ENCODE measurements around the gene PARD3.
"Not testable (repeated sequence)": the region's sequence is repeated elsewhere in the genome, so short reads cannot be mapped to it uniquely, and the experiment has no call there.

The PARD3 gene

GRCh38 chr10:34405611-34406462, 409.3 kb downstream of the PARD3 start:
- DNase-seq: no peak

GRCh38 chr10:34403512-34403911, 411.6 kb downstream of the PARD3 start:
- DNase-seq: no peak

DNA sequence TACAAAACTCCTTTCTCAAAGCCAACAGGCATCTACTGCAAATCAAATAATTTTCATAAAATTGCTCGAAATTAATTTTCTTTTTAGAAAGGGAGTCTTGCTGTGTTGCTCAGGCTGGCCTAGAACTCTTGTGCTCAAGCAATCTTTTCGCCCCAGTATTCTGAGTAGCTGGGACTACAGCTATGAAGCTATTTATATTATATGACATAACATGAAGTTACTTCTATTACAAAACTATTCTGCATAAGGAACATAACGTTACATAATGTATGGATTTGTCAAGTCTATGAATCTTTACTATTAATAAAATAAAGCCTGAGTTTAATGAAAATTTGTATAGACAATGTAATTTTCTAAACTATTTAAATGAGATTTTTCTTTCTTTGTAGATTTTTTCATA, 415.0 kb downstream of the PARD3 start:
- no peak for DNase-seq

GRCh38 chr10:34399013-34399412, 416.1 kb downstream of the PARD3 start:
- no peak for DNase-seq

GRCh38 chr10:34397324-34397723, 417.8 kb downstream of the PARD3 start:
- no peak for DNase-seq

GRCh38 chr10:34396663-34397062, 418.4 kb downstream of the PARD3 start:
- no peak for DNase-seq

GRCh38 chr10:34392641-34393170, 422.4 kb downstream of the PARD3 start:
- DNase-seq: no peak

GRCh38 chr10:34391168-34391567, 423.9 kb downstream of the PARD3 start:
- DNase-seq: not testable (repeated sequence)

DNA sequence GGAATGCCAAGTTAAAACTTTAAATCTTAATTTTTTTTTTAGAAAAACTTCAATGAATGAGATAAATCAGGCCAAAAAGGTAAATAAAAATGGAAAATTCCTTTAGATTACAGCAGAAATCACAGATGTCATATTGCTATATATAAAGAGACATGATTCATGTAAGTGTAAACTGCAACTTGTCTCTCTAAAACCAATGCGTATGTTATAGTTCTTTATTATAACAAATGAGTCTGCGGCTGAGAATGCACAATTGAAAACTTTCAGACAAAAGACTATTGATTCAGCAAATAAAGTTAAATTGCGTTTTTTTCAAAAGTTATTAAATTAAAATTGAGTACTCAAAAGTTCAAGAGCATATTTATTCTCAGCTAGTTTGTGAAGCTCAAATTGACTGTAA, 425.3 kb downstream of the PARD3 start:
- no peak for DNase-seq

DNA sequence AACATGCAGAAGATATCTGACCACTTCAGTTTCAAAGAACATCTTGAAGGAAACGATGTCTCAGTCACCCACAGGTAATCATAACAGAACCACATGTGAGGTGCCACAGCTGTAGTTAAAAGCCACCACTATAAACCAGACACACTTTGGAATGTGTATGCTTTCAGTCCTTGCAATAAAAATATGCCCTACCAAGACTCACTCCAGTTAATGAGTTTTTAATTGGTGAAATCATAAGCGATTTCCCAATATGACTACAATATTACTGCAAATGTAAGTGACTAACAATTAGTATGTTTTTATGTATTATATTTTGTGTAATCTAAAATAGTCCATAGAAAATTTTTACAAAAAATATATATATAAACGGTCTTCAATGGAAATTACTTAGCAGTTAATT, 428.2 kb downstream of the PARD3 start:
- no peak for DNase-seq

GRCh38 chr10:34384372-34384771, 430.7 kb downstream of the PARD3 start:
- DNase-seq: no peak

DNA sequence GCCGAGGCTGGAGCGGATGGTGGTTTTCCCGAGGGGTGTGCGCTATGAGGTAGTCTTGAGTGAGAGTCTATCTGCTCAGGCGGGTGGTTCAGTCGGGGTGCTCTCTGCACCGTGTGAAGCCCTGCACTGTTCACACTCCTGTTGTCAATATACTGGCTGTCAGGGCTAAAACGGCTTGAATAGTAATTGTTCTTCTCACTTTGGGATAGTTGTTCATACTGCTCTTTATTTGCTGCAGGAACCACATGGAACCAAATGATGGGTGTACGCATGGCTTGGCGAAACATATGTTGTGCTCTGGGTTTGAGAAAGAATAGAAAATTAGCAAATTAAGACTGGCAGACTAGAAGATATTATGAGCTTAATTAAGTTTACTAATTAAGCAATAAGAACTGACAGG, 432.5 kb downstream of the PARD3 start:
- no peak for DNase-seq

- DNase-seq: no peak
Measured at GRCh38 chr10:34380856-34381255, 434.2 kb downstream of the PARD3 start.

DNA sequence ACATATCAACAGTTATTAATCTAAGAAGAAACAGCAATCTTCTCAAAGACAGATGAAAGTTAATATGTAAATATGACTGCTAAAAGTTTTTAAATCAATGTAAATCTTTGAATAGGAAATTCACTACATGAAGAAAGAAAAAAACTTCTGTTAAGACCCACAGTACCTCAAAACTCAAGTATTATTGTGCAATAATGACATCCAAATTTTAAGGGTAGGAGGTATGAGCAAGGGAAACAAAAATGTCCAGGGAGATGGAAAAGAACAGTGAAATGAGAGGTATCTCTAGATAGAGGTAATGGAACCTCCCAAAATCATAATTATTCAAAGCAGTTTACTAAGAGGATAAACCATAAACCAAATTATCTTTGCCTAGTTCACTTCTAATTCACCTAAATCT, 436.8 kb downstream of the PARD3 start:
- DNase-seq: no peak

DNA sequence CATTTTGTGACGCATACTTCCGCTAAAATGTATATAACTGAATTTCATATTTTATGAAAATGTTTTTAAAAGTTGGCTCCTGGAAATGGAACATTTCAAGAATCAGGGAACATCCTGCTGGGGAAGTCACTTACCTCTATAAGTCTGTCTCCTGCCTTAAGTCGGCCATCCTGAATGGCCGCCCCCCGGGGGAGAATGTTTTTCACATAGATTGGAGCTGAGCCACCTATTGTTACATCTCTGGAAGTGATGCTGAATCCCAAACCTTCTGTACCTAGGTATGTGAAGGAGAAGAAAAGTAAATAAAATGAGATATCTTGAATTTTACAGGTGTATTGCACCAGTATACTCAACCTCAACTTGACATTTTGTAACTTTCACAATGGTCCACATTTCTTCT, 437.3 kb downstream of the PARD3 start:
- DNase-seq: no peak

GRCh38 chr10:34374356-34375045, 440.6 kb downstream of the PARD3 start:
- DNase-seq: no peak

DNA sequence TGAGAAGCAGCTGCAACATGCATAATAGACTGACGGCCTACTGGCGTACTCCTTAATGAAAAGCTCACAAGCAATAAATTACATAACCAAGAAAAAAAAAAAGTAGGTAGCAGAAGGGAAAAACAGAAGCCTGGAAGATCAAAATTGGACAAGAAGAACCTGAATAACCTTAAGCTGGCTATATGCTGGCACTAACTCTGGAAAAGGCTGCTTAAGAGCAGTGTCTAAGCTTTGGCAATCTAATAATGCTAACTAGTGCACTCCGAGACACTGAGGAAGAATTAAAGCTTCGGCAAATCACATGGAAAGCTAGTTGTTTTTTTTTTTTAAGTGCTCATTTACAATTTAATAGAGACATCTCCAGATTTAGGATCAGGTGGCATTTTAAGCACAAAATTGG, 441.9 kb downstream of the PARD3 start:
- DNase-seq: no peak

- no peak for DNase-seq
Measured at GRCh38 chr10:34372509-34372908, 442.6 kb downstream of the PARD3 start.

- DNase-seq: no peak
Measured at GRCh38 chr10:34370126-34370525, 445.0 kb downstream of the PARD3 start.

DNA sequence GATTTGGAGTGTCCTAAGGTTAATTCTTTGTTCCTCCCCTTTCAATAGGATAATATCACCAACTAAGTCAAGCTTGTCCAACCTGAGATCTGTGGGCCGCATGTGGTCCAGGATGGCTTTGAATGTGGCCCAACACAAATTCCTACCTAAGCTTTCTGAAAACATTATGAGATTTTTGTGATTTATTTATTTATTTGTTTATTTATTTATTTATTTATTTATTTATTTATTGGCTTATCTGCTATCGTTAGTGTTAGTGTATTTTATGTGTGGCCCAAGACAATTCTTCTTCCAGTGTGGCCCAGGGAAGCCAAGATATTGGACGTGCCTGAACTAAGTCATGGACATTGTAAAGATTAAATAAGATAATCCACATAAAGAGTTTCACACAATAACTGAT, 446.0 kb downstream of the PARD3 start:
- no peak for DNase-seq

DNA sequence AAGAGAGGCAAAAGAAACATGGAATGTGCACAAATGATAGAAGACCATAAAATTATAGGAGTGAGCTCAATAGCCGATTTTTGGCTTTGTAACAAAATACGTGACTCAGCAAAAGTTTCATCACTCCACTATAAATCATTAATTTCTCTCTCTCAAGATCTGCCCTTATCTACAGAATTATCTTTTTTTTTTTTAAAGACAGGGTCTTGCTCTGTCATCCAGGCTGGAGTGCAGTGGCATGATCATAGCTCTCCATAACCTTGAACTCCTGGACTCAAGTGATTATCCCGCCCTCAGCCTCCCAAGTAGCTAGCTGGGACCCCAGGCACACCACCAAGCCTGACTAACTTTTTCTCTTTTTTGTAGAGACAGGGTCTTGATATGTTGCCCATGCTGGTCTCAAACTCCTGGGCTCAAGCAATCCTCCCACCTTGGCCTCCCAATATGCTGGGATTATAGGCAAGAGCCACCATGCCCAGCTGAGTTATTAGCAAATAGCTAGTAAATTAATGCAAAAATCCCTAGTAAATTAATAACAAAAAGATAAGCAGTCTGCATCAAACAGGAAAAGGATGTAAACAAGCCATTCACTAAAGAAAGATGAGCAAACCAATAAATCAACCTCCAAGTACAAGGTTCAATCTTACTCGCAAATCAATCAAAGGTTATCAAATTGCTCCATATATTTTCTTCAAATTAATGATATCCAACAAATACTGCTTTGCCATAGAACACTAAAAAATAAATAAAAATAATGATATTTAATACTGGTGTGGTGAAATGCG, 450.7 kb downstream of the PARD3 start:
- no peak for DNase-seq

DNA sequence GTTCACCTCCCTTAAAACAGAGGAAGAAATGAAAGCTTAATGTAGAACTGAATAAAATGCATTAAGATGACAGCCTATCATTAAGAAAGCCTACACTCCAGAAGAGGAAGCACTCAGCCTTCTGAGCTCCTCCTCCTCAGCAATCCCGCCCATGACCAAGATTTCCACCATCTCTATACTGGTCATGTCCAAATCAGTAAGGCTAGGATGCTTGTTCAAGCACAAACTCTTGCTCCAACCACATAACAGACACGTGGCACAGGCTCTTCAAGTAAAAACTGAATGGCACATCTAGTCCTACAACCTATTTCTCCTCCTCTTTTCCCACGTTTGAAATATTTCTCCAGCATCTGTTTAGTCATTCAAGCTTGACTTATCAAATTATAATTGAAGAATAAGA, 454.1 kb downstream of the PARD3 start:
- no peak for DNase-seq

DNA sequence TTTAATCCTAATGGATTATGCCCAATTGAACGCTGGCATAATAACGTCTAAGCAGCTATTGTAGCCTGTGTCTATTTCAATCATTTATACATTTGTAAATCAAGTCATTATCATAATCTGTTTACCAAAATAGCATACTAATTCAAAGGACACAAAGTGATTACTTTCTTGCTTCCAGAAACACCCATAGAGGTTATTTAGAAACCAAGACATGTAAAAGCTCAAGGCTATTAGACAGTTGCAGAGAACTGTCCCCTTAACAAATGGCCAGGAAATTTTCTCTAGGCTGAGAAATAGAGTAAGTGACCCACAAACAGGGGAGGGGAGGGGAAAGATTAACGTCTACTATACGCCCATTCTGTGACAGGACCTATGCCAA, 455.7 kb downstream of the PARD3 start:
- DNase-seq: no peak

Data from 8988T (cell line).